SK-N-SH treated with all-trans-retinoic acid at 6 μM for 48 hours (cell line): ENCODE data around the gene THADA.

Experiments used
- ATAC-seq: fragments of 200-7000 bp; cut with Tn5 transposase; 3 replicates; pipeline ENCODE4 v1.9.1; 2020; ENCODE audit warnings: mild to moderate bottlenecking, moderate library complexity
- ARNTL ChIP-seq: fragments of 450-650 bp; formaldehyde crosslinking; IDR thresholded peaks from 2 replicates; pipeline ENCODE4 v1.5.0; 2020; ENCODE audit warnings: low read depth, mild to moderate bottlenecking, moderate library complexity, borderline replicate concordance
- BACH2 ChIP-seq: fragments of 250-450 bp; sonication (Bioruptor Pico); IDR thresholded peaks from 2 replicates; pipeline ENCODE4 v1.9.0; 2021; ENCODE audit warnings: mild to moderate bottlenecking, borderline replicate concordance
- CSDC2 ChIP-seq: fragments of 250-450 bp; sonication (Bioruptor Pico); IDR thresholded peaks from 2 replicates; pipeline ENCODE4 v1.5.0; 2020; ENCODE audit warnings: mild to moderate bottlenecking, moderate library complexity
- ESRRG ChIP-seq: fragments of 250-450 bp; sonication (Bioruptor Pico); IDR thresholded peaks from 2 replicates; pipeline ENCODE4 v1.6.1; 2021; ENCODE audit warnings: mild to moderate bottlenecking
- GLIS3 ChIP-seq: fragments of 250-450 bp; sonication (Bioruptor Pico); IDR thresholded peaks from 2 replicates; pipeline ENCODE4 v1.5.0; 2020; ENCODE audit warnings: mild to moderate bottlenecking, moderate library complexity
- ISL1 ChIP-seq: fragments of 250-450 bp; sonication (Bioruptor Pico); IDR thresholded peaks from 2 replicates; pipeline ENCODE4 v2.1.2; 2022; ENCODE audit warnings: mild to moderate bottlenecking, moderate library complexity
- OSR1 ChIP-seq: fragments of 250-450 bp; sonication (Bioruptor Pico); IDR thresholded peaks from 2 replicates; pipeline ENCODE4 v1.8.0; 2022; ENCODE audit warnings: moderate library complexity, mild to moderate bottlenecking, inconsistent platforms
- PPARA ChIP-seq: fragments of 250-450 bp; sonication (Bioruptor Pico); IDR thresholded peaks from 2 replicates; pipeline ENCODE4 v1.5.0; 2020; ENCODE audit warnings: mild to moderate bottlenecking, borderline replicate concordance
- RARB ChIP-seq: fragments of 250-450 bp; sonication (Bioruptor Pico); IDR thresholded peaks from 2 replicates; pipeline ENCODE4 v1.8.0; 2021; ENCODE audit warnings: mild to moderate bottlenecking, moderate library complexity
- TCF4 ChIP-seq: fragments of 250-450 bp; sonication (Bioruptor Pico); IDR thresholded peaks from 2 replicates; pipeline ENCODE4 v1.8.0; 2021; ENCODE audit warnings: mild to moderate bottlenecking, moderate library complexity, borderline replicate concordance
- TOX ChIP-seq: fragments of 250-450 bp; sonication (Bioruptor Pico); IDR thresholded peaks from 2 replicates; pipeline ENCODE4 v1.8.0; 2021; ENCODE audit warnings: mild to moderate bottlenecking, moderate library complexity, borderline replicate concordance
- ZC3H10 ChIP-seq: fragments of 250-450 bp; sonication (Bioruptor Pico); IDR thresholded peaks from 2 replicates; pipeline ENCODE4 v1.5.1; 2021; ENCODE audit warnings: mild to moderate bottlenecking, moderate library complexity
- ZFP3 ChIP-seq: fragments of 250-450 bp; sonication (Bioruptor Pico); IDR thresholded peaks from 2 replicates; pipeline ENCODE4 v1.5.0; 2020; ENCODE audit warnings: mild to moderate bottlenecking, moderate library complexity
- ZFP30 ChIP-seq: fragments of 450-650 bp; formaldehyde crosslinking; IDR thresholded peaks from 2 replicates; pipeline ENCODE4 v1.5.0; 2022; ENCODE audit warnings: mild to moderate bottlenecking, moderate library complexity
- ZNF565 ChIP-seq: fragments of 450-650 bp; formaldehyde crosslinking; conservative IDR thresholded peaks from 2 replicates; pipeline ENCODE4 v1.5.0; 2020; ENCODE audit warnings: low read depth, mild to moderate bottlenecking, moderate library complexity
- ZNF70 ChIP-seq: fragments of 450-650 bp; formaldehyde crosslinking; IDR thresholded peaks from 2 replicates; pipeline ENCODE4 v1.5.0; 2020; ENCODE audit warnings: mild to moderate bottlenecking, moderate library complexity
- ZNF8 ChIP-seq: fragments of 450-650 bp; formaldehyde crosslinking; IDR thresholded peaks from 2 replicates; pipeline ENCODE4 v1.5.0; 2020; ENCODE audit warnings: mild to moderate bottlenecking, moderate library complexity
- TF ChIP-seq, protein P1 (sequence below): fragments of 250-450 bp; sonication (Bioruptor Pico); IDR thresholded peaks from 2 replicates; pipeline ENCODE4 v1.5.0; 2020; ENCODE audit warnings: mild to moderate bottlenecking, moderate library complexity
- TF ChIP-seq, protein P2 (sequence below): fragments of 250-450 bp; sonication (Bioruptor Pico); IDR thresholded peaks from 2 replicates; pipeline ENCODE4 v1.5.1; 2021; ENCODE audit warnings: mild to moderate bottlenecking, moderate library complexity
- TF ChIP-seq, protein P3 (sequence below): fragments of 250-450 bp; sonication (Bioruptor Pico); IDR thresholded peaks from 2 replicates; pipeline ENCODE4 v1.8.0; 2020; ENCODE audit warnings: mild to moderate bottlenecking, moderate library complexity, borderline replicate concordance
- TF ChIP-seq, protein P4 (sequence below): fragments of 250-450 bp; sonication (Bioruptor Pico); IDR thresholded peaks from 2 replicates; pipeline ENCODE4 v1.5.1; 2020; ENCODE audit warnings: low read depth, mild to moderate bottlenecking, moderate library complexity

Gene THADA

DNA sequence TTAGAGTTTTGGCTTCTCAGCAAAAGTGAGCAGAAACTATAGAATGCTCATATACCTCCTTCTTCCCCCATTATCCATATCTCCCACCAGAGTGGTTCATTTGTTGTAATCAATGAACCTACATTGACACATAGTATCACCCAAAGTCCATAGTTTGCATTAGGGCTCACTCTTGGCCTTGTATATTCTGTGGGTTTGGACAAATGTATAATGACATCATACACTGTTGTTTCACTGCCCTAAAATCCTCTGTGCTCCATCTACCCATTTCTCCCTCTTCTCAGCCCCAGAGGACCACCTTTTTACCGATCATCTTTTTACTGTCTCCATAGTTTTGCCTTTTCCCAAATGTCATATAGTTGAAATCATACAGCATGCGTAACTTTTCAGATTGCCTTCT, 393.5 kb downstream of the THADA start:
- TF ChIP-seq RARB (no peak), OSR1 (CRISPR knock-in tag) (no peak), ZNF70 (CRISPR knock-in tag) (no peak), ZNF8 (CRISPR knock-in tag) (no peak), ZFP30 (no peak), TCF4 (CRISPR knock-in tag) (no peak), TOX (CRISPR knock-in tag) (no peak), ZFP3 (CRISPR knock-in tag) (no peak)
- TF ChIP-seq, protein P1, sequence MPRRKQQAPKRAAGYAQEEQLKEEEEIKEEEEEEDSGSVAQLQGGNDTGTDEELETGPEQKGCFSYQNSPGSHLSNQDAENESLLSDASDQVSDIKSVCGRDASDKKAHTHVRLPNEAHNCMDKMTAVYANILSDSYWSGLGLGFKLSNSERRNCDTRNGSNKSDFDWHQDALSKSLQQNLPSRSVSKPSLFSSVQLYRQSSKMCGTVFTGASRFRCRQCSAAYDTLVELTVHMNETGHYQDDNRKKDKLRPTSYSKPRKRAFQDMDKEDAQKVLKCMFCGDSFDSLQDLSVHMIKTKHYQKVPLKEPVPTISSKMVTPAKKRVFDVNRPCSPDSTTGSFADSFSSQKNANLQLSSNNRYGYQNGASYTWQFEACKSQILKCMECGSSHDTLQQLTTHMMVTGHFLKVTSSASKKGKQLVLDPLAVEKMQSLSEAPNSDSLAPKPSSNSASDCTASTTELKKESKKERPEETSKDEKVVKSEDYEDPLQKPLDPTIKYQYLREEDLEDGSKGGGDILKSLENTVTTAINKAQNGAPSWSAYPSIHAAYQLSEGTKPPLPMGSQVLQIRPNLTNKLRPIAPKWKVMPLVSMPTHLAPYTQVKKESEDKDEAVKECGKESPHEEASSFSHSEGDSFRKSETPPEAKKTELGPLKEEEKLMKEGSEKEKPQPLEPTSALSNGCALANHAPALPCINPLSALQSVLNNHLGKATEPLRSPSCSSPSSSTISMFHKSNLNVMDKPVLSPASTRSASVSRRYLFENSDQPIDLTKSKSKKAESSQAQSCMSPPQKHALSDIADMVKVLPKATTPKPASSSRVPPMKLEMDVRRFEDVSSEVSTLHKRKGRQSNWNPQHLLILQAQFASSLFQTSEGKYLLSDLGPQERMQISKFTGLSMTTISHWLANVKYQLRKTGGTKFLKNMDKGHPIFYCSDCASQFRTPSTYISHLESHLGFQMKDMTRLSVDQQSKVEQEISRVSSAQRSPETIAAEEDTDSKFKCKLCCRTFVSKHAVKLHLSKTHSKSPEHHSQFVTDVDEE (CRISPR knock-in tag), result no peak
- TF ChIP-seq, protein P2, sequence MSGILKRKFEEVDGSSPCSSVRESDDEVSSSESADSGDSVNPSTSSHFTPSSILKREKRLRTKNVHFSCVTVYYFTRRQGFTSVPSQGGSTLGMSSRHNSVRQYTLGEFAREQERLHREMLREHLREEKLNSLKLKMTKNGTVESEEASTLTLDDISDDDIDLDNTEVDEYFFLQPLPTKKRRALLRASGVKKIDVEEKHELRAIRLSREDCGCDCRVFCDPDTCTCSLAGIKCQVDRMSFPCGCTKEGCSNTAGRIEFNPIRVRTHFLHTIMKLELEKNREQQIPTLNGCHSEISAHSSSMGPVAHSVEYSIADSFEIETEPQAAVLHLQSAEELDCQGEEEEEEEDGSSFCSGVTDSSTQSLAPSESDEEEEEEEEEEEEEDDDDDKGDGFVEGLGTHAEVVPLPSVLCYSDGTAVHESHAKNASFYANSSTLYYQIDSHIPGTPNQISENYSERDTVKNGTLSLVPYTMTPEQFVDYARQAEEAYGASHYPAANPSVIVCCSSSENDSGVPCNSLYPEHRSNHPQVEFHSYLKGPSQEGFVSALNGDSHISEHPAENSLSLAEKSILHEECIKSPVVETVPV (CRISPR knock-in tag), result no peak
- ATAC-seq, result no peak

DNA sequence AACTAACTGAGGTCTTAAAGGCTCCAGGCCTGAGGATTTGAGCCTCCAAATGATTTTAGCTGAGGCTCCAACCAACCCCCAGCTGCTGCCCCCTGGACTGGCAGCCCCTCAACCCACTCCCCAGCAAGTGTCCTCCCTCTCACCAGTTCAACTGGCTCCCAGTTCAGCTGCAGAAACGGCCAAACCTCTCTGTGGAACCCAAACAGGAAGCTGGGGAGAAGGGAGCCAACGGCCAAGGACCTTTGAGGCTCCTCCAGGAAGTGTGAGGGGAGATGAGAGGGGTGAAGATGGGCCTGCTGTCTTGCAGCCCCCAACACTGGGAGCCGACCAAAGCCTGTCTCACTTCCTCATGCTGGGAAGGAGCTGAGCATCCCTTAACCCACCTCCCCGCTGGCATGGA, 394.3 kb downstream of the THADA start:
- no peak for TF ChIP-seq ZNF8 (CRISPR knock-in tag)
- no peak for TF ChIP-seq RARB
- ATAC-seq, result no peak

DNA sequence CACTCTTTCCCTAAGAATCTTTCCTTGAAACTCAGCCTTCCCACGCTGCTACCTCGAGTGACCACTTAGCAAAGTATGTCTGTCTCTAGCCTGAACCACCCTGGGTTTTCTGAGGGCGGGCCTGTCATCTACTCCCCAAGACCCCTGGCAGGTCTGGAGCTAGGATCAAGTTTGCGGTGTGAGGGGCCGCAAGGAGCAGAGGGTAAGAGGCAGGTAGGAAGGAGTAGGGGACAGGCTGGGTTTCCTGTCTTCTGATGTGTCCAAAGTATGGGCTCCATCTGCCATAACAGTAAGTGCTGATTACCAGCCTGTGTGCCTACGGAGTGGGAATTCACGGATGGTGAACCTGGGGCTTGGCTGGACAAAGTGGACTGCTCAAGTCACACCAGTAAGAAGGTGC, 394.8 kb downstream of the THADA start:
- TF ChIP-seq OSR1 (CRISPR knock-in tag), result no peak
- TF ChIP-seq ZC3H10, result no peak
- no peak for TF ChIP-seq GLIS3 (CRISPR knock-in tag)
- TF ChIP-seq, all 23 proteins: peak for 0
- no peak for ATAC-seq

DNA sequence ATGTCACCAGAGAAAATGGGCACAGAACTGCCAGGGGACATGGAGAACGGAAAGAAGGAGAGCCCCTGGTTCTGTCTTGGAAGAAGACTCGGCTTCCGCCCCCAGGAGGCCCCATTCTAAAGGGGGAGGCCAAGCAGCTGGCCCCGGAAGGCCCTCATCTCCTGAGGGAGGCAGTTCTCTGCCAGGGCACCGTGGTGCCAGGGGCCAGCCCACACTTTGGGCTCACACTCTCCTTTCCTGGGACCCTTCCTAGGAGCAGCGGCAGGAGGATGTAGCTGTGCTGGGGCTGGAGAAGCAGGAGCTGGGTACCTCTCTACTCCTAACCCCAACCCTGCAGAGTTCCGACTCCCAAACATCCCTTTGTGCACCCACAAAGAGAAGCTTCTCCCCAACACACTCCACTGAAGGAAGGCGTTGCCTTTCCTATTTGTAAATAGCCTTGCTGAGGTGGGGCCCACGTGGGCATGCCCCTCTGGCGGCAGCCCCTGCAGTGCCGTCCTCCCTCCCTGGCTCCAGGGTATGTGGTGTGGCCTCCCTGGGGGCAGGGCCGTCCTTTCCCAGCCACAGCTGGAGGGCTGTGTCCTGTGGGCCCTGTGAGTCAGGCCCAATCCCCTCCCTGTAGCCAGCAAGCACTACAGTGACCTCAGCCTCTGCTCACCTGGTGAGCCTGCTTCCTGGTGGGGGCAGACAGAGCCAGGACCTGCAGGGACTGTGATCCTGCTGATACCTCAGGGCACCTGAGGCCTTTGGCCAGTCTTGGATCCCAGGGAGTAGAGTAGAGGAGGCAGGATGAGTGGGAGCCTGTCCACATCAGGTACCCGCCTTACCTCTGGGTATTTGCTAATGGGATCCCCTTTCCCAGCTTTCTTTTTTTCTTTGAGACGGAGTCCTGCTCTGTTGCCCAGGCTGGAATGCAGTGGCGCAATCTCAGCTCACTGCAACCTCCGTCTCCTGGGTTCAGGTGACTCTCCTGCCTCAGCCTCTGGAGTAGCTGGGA, 396.0 kb downstream of the THADA start:
- peak; percentile 18; the same call in 1 of the 3 replicates for ATAC-seq
- TF ChIP-seq ESRRG (CRISPR knock-in tag) (no peak), ISL1 (CRISPR knock-in tag) (no peak), GLIS3 (CRISPR knock-in tag) (no peak), TCF4 (CRISPR knock-in tag) (no peak), PPARA (CRISPR knock-in tag) (no peak), BACH2 (CRISPR knock-in tag) (no peak), ZNF565 (CRISPR knock-in tag) (no peak), OSR1 (CRISPR knock-in tag) (no peak), CSDC2 (CRISPR knock-in tag) (no peak), ARNTL (no peak), ZFP3 (CRISPR knock-in tag) (no peak), ZC3H10 (no peak), ZNF70 (CRISPR knock-in tag) (no peak), ZNF8 (CRISPR knock-in tag) (no peak)
- TF ChIP-seq, protein P1 (CRISPR knock-in tag), result no peak
- TF ChIP-seq, protein P3, sequence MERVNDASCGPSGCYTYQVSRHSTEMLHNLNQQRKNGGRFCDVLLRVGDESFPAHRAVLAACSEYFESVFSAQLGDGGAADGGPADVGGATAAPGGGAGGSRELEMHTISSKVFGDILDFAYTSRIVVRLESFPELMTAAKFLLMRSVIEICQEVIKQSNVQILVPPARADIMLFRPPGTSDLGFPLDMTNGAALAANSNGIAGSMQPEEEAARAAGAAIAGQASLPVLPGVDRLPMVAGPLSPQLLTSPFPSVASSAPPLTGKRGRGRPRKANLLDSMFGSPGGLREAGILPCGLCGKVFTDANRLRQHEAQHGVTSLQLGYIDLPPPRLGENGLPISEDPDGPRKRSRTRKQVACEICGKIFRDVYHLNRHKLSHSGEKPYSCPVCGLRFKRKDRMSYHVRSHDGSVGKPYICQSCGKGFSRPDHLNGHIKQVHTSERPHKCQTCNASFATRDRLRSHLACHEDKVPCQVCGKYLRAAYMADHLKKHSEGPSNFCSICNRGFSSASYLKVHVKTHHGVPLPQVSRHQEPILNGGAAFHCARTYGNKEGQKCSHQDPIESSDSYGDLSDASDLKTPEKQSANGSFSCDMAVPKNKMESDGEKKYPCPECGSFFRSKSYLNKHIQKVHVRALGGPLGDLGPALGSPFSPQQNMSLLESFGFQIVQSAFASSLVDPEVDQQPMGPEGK (CRISPR knock-in tag), result no peak
- TF ChIP-seq, protein P2 (CRISPR knock-in tag), result no peak
- TF ChIP-seq, protein P4, sequence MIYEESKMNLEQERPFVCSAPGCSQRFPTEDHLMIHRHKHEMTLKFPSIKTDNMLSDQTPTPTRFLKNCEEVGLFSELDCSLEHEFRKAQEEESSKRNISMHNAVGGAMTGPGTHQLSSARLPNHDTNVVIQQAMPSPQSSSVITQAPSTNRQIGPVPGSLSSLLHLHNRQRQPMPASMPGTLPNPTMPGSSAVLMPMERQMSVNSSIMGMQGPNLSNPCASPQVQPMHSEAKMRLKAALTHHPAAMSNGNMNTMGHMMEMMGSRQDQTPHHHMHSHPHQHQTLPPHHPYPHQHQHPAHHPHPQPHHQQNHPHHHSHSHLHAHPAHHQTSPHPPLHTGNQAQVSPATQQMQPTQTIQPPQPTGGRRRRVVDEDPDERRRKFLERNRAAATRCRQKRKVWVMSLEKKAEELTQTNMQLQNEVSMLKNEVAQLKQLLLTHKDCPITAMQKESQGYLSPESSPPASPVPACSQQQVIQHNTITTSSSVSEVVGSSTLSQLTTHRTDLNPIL (CRISPR knock-in tag), result no peak
